ENCODE data around the gene NFKB2. TPM values are rescaled to one million over a fixed set of nuclear protein-coding genes. Genes with fewer than 3 reads are reported as not detected.
A peak's percentile ranks its signal among the peaks of the same experiment; 100 is the strongest.

Gene NFKB2
- total RNA-seq, 3 donors from 2014 or later, result 11.0 to 21.0 (median 18.9) TPM

- Histone ChIP-seq H3K9me3 (no peaks in the 10 kb centered on the region), H3K4me1 (peaks cover 0 to 5% of the 10 kb centered on the region in 2 donors), H3K4me3 (peak overlapping the region; percentile 67 to 97 (median 86)), H3K36me3 (no peaks in the 10 kb centered on the region), H3K27ac (peak overlapping the region; percentile 75 to 95), H3K27me3 (no peaks in the 10 kb centered on the region)
- TF ChIP-seq CTCF (IDR thresholded peaks at IDR 0.05) (peak in 1 of 3 donors; percentile 7), POLR2A (IDR thresholded peaks at IDR 0.05) (no peak), POLR2AphosphoS5 (IDR thresholded peaks at IDR 0.05) (peak in 1 of 3 donors; percentile 16)
- DNase-seq (ENCODE audit: low spot score in 2 of 2), result peak; percentile 64 to 70
- intact Hi-C loops (cut with DNase I; ENCODE audit: low total_unique reads), result no loop called here
Observed at GRCh38 chr10:102450374-102451104, 55.0 kb downstream of the NFKB2 start.

- Histone ChIP-seq H3K36me3 (no peaks in the 10 kb centered on the region), H3K27me3 (no peaks in the 10 kb centered on the region), H3K27ac (peak within 1 kb of the TSS; percentile 75 to 95), H3K9me3 (no peaks in the 10 kb centered on the region), H3K4me1 (peaks cover 0 to 5% of the 10 kb centered on the region in 2 donors), H3K4me3 (peak within 1 kb of the TSS; percentile 67 to 97 (median 86))
- TF ChIP-seq POLR2AphosphoS5 (IDR thresholded peaks at IDR 0.05), result no peak
- TF ChIP-seq POLR2A (IDR thresholded peaks at IDR 0.05), result no peak
- intact Hi-C loops (cut with DNase I; ENCODE audit: low total_unique reads), result no loop called here
- DNase-seq (ENCODE audit: low spot score in 2 of 2), result no peak
Observed at GRCh38 chr10:102451105-102451969, 55.8 kb downstream of the NFKB2 start, which contains the start of gene C10orf95. TSS of gene C10orf95 (minus strand) at chr10:102451543. CDS start at chr10:102451093, 450 bp downstream.

Other genes with a start within 250 kb of the NFKB2 start
- gene NOLC1, start 243.3 kb upstream of the NFKB2 start, total RNA-seq, result 10 to 100 TPM; 40.5 to 82.8 (median 65.5) TPM
- 1 to 10 TPM in 1 of 3 donors, under 1 TPM in 2; 0.66 to 2.2 (median 0.88) TPM for gene ELOVL3, start 169.4 kb upstream of the NFKB2 start, total RNA-seq
- not detected for gene PITX3, start 154.2 kb upstream of the NFKB2 start, total RNA-seq
- gene GBF1, start 150.2 kb upstream of the NFKB2 start, total RNA-seq, result 10 to 100 TPM; 25.8 to 32.1 (median 25.9) TPM
- 10 to 100 TPM in 1 of 3 donors, 1 to 10 TPM in 1, under 1 TPM in 1; 0.96 to 13.4 (median 6.3) TPM for gene PSD, start 23.1 kb downstream of the NFKB2 start, total RNA-seq
- 10 to 100 TPM; 16.8 to 24.8 (median 21.0) TPM for gene FBXL15, start 25.1 kb downstream of the NFKB2 start, total RNA-seq
- 10 to 100 TPM; 49.8 to 54.4 (median 50.3) TPM for gene CUEDC2, start 36.9 kb downstream of the NFKB2 start, total RNA-seq
- under 1 TPM in 2 of 3 donors, not detected in 1; 0.33 to 0.59 TPM for gene C10orf95, start 55.8 kb downstream of the NFKB2 start, total RNA-seq
- 100 to 1,000 TPM in 1 of 3 donors, 10 to 100 TPM in 2; 84.9 to 110 (median 92.5) TPM for gene ACTR1A, start 107.0 kb downstream of the NFKB2 start, total RNA-seq
- gene SUFU, start 108.3 kb downstream of the NFKB2 start, total RNA-seq, result 1 to 10 TPM; 6.2 to 9.1 (median 8.6) TPM
- 100 to 1,000 TPM in 1 of 3 donors, 10 to 100 TPM in 2; 74.6 to 128 (median 88.8) TPM for gene TRIM8, start 248.8 kb downstream of the NFKB2 start, total RNA-seq